Vagina (tissue), 2 donors: Measurements from ENCODE around the gene SNRPE.

Experiments used
- CTCF ChIP-seq, 3 experiments: fragments of 450-650 bp in 2 of 3; fragments of 200-600 bp in 1 of 3; sonication (generic) in 1 of 3; IDR thresholded peaks; one replicate each; pipeline ENCODE4 v1.5.1; 2017 to 2019; ENCODE audit warnings: antibody characterized with exemption in 3 of 3, mild to moderate bottlenecking in 2 of 3, moderate library complexity in 2 of 3
- POLR2A ChIP-seq, 2 donors: fragments of 450-650 bp; IDR thresholded peaks; one replicate each; pipeline ENCODE4 v1.6.1; 2017; ENCODE audit warnings: antibody characterized with exemption in 2 of 2, mild to moderate bottlenecking in 2 of 2, moderate library complexity in 2 of 2
- POLR2AphosphoS5 ChIP-seq, 2 donors: sonication (generic); formaldehyde crosslinking; IDR thresholded peaks; one replicate each; pipeline ENCODE4 v1.9.0; 2017; ENCODE audit warnings: antibody characterized with exemption in 2 of 2, mild to moderate bottlenecking in 2 of 2, low read depth in 1 of 2; ENCODE audit not compliant: insufficient read depth in 1 of 2

- TF ChIP-seq POLR2A (IDR thresholded peaks at IDR 0.05) (no peak), CTCF (IDR thresholded peaks at IDR 0.05) (no peak), POLR2AphosphoS5 (IDR thresholded peaks at IDR 0.05; ENCODE audit: insufficient read depth in 1 of 2, low read depth in 1 of 2) (no peak)
These were observed 35.2 kb upstream of the SNRPE start for GRCh38 chr1:203826175-203826574.
